ENCODE measurements around the gene DYRK1B. TPM values are rescaled to one million over a fixed set of nuclear protein-coding genes. Genes with fewer than 3 reads are reported as not detected.
A peak's percentile ranks its signal among the peaks of the same experiment; 100 is the strongest.
"Not testable (repeated sequence)": the region's sequence is repeated elsewhere in the genome, so short reads cannot be mapped to it uniquely, and the experiment has no call there.

Gene DYRK1B
- total and polyA plus RNA-seq, 2 experiments from 2014 or later = 6.5 to 8.6 TPM

DNA sequence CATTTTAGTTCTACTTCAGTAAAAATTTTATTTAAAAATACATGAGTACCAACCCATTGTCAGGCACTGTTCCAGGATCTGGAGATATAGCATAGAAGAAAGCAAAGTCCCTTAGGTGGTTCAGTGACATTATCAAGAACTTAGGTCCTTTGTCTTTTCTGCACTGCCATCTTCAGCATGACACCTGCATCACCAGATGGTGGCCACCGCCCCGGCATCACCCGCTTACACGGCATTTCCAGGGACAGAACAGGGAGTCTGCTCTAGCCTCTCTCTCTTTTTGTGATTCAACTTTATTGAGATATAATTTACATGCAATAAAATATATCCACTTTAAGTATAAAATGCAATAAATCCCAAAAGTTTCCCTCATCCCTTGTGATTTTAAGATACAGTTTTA lies 23.5 kb downstream of the DYRK1B start:
- no peaks in the 10 kb centered on the region; the same call in 2 of the 3 replicates for H3K36me3 Mint-ChIP-seq (ENCODE audit: low read depth)
- H3K4me3 Mint-ChIP-seq = no peak overlapping the region
- Histone ChIP-seq H3K79me2 (replicated peaks; ENCODE audit: insufficient read depth) (no peaks in the 10 kb centered on the region), H3K4me3 (no peak overlapping the region), H4K20me1 (replicated peaks; ENCODE audit: insufficient read depth) (no peaks in the 10 kb centered on the region), H3F3A (replicated peaks; ENCODE audit: low read depth) (no peaks in the 10 kb centered on the region), H3K9me2 (ENCODE audit: insufficient read depth) (no peaks in the 10 kb centered on the region), H3K27me3 (ENCODE audit: insufficient read depth) (no peaks in the 10 kb centered on the region), H3K4me1 (ENCODE audit: insufficient read depth) (no peaks in the 10 kb centered on the region), H3K4me2 (no peak overlapping the region), H2AFZ (no peak overlapping the region), H3K36me3 (ENCODE audit: insufficient read depth) (no peaks in the 10 kb centered on the region), H3K27ac (ENCODE audit: low read depth) (no peak overlapping the region)
- peaks cover 3% of the 10 kb centered on the region; the same call in 1 of the 3 replicates for H3K9me3 Mint-ChIP-seq
- DNase-seq (ENCODE audit: low spot score) = no peak
- no peak overlapping the region for H3K27ac Mint-ChIP-seq
- no peak for ATAC-seq
- H3K4me1 Mint-ChIP-seq = no peaks in the 10 kb centered on the region
- TF ChIP-seq, protein P1, sequence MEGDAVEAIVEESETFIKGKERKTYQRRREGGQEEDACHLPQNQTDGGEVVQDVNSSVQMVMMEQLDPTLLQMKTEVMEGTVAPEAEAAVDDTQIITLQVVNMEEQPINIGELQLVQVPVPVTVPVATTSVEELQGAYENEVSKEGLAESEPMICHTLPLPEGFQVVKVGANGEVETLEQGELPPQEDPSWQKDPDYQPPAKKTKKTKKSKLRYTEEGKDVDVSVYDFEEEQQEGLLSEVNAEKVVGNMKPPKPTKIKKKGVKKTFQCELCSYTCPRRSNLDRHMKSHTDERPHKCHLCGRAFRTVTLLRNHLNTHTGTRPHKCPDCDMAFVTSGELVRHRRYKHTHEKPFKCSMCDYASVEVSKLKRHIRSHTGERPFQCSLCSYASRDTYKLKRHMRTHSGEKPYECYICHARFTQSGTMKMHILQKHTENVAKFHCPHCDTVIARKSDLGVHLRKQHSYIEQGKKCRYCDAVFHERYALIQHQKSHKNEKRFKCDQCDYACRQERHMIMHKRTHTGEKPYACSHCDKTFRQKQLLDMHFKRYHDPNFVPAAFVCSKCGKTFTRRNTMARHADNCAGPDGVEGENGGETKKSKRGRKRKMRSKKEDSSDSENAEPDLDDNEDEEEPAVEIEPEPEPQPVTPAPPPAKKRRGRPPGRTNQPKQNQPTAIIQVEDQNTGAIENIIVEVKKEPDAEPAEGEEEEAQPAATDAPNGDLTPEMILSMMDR (conservative IDR thresholded peaks at IDR 0.05; ENCODE audit: low read depth in 2 of 2) = 0 out of 4 replicates have a peak, but pooled peaks of 1 of the 2 experiments have one; percentile 10
- TF ChIP-seq CREB1 (CRISPR knock-in tag; IDR thresholded peaks at IDR 0.05; ENCODE audit: low read depth) = no peak
- peaks cover 9% of the 10 kb centered on the region for H3K27me3 Mint-ChIP-seq (ENCODE audit: insufficient read depth, low read depth, poor library complexity)

DNA sequence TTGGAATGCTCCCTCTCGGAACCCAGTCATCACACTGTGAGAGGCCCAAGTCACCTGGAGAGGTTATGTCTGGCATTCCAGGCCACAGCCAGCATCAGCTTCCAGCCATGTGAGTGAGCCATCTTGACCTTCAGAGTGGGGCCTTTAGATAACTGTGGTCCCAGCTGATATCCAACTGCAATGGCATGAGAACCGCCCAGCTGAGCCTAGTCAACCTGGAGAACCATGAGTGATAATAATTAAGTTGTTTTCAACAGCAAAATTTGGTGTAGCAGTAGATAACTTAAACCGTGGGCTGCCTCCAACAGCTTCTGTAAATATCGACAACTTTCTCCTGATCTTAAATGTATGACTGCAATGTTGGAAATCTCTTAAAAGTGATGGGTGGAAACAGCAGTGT lies 24.6 kb downstream of the DYRK1B start:
- H3K27me3 Mint-ChIP-seq (ENCODE audit: insufficient read depth, low read depth, poor library complexity) = peaks cover 9% of the 10 kb centered on the region
- no peak for ATAC-seq
- H3K36me3 ChIP-seq (ENCODE audit: insufficient read depth) = no peaks in the 10 kb centered on the region
- no peaks in the 10 kb centered on the region for H3F3A ChIP-seq (replicated peaks; ENCODE audit: low read depth)
- no peaks in the 10 kb centered on the region for H3K4me1 ChIP-seq (ENCODE audit: insufficient read depth)
- no peaks in the 10 kb centered on the region for H3K9me2 ChIP-seq (ENCODE audit: insufficient read depth)
- H3K79me2 ChIP-seq (replicated peaks; ENCODE audit: insufficient read depth) = no peaks in the 10 kb centered on the region
- no peak for DNase-seq (ENCODE audit: low spot score)
- H3K27me3 ChIP-seq (ENCODE audit: insufficient read depth) = no peaks in the 10 kb centered on the region
- no peak overlapping the region for H3K4me3 Mint-ChIP-seq
- no peak for TF ChIP-seq CREB1 (CRISPR knock-in tag; IDR thresholded peaks at IDR 0.05; ENCODE audit: low read depth)
- peak; percentile 74 for TF ChIP-seq ZNF331 (CRISPR knock-in tag; IDR thresholded peaks at IDR 0.05; ENCODE audit: low read depth)
- TF ChIP-seq EZH2 (IDR thresholded peaks at IDR 0.05; ENCODE audit: low read depth, unreplicated experiment) = no peak
- TF ChIP-seq, protein P2, sequence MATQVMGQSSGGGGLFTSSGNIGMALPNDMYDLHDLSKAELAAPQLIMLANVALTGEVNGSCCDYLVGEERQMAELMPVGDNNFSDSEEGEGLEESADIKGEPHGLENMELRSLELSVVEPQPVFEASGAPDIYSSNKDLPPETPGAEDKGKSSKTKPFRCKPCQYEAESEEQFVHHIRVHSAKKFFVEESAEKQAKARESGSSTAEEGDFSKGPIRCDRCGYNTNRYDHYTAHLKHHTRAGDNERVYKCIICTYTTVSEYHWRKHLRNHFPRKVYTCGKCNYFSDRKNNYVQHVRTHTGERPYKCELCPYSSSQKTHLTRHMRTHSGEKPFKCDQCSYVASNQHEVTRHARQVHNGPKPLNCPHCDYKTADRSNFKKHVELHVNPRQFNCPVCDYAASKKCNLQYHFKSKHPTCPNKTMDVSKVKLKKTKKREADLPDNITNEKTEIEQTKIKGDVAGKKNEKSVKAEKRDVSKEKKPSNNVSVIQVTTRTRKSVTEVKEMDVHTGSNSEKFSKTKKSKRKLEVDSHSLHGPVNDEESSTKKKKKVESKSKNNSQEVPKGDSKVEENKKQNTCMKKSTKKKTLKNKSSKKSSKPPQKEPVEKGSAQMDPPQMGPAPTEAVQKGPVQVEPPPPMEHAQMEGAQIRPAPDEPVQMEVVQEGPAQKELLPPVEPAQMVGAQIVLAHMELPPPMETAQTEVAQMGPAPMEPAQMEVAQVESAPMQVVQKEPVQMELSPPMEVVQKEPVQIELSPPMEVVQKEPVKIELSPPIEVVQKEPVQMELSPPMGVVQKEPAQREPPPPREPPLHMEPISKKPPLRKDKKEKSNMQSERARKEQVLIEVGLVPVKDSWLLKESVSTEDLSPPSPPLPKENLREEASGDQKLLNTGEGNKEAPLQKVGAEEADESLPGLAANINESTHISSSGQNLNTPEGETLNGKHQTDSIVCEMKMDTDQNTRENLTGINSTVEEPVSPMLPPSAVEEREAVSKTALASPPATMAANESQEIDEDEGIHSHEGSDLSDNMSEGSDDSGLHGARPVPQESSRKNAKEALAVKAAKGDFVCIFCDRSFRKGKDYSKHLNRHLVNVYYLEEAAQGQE (IDR thresholded peaks at IDR 0.05; ENCODE audit: unreplicated experiment) = no peak
- no peak overlapping the region for H3K27ac Mint-ChIP-seq
- H3K27ac ChIP-seq (ENCODE audit: low read depth) = no peak overlapping the region
- no peaks in the 10 kb centered on the region for H4K20me1 ChIP-seq (replicated peaks; ENCODE audit: insufficient read depth)
- no peak overlapping the region for H3K4me2 ChIP-seq
- no peak overlapping the region for H2AFZ ChIP-seq
- peaks cover 3% of the 10 kb centered on the region; the same call in 1 of the 3 replicates for H3K9me3 Mint-ChIP-seq
- no peaks in the 10 kb centered on the region for H3K4me1 Mint-ChIP-seq
- no peaks in the 10 kb centered on the region; the same call in 2 of the 3 replicates for H3K36me3 Mint-ChIP-seq (ENCODE audit: low read depth)
- no peak overlapping the region for H3K4me3 ChIP-seq

DNA sequence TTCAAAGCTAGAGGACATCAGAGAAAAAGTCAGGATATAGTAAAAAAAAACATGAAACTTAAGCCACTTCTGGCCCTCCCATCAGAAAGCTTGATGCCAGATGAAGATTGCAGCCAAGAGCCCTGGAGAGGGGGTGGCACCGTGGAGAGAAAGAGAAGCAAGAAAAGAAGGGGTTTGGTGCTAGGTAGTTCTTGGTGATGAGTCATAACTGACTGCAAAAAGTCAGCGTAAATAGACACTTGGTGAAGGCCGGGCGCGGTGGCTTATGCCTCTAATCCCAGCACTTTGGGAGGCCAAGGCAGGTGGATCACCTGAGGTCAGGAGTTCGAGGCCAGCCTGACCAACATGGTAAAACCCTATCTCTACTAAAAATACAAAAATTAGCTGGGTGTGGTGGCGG lies 25.3 kb downstream of the DYRK1B start:
- H3K4me1 ChIP-seq (ENCODE audit: insufficient read depth); H3K79me2 ChIP-seq (replicated peaks; ENCODE audit: insufficient read depth); H3K4me2 ChIP-seq; H3K36me3 Mint-ChIP-seq (ENCODE audit: low read depth); H3F3A ChIP-seq (replicated peaks; ENCODE audit: low read depth); H3K27me3 ChIP-seq (ENCODE audit: insufficient read depth); H3K27ac Mint-ChIP-seq; H2AFZ ChIP-seq; H4K20me1 ChIP-seq (replicated peaks; ENCODE audit: insufficient read depth); DNase-seq (ENCODE audit: low spot score); H3K4me1 Mint-ChIP-seq; ATAC-seq; H3K36me3 ChIP-seq (ENCODE audit: insufficient read depth); H3K9me2 ChIP-seq (ENCODE audit: insufficient read depth); H3K9me3 Mint-ChIP-seq; H3K27ac ChIP-seq (ENCODE audit: low read depth); H3K4me3 Mint-ChIP-seq; H3K4me3 ChIP-seq; H3K27me3 Mint-ChIP-seq (ENCODE audit: insufficient read depth, low read depth, poor library complexity): not testable (repeated sequence)

Data from GM23338 (cell line).